Kidney (tissue), 14 donors: ENCODE measurements around the gene MITF. TPM values are rescaled to one million over a fixed set of nuclear protein-coding genes. Genes with fewer than 3 reads are reported as not detected.
"Not testable (repeated sequence)": the region's sequence is repeated elsewhere in the genome, so short reads cannot be mapped to it uniquely, and the experiment has no call there.

ENCODE experiments used
- DNase-seq, 5 donors: peaks; one replicate each; pipeline ENCODE4 v3.0.0-alpha.2; 2013 to 2020
- FAIRE-seq: peaks from 2 replicates; lab custom pipeline; 2012; peaks lifted over from hg19 to GRCh38; lab: Jason Lieb, UNC
- H3K27ac ChIP-seq, 2 donors: one replicate each; pipeline ENCODE4 v1.7.0; 2013; ENCODE audit warnings: low read depth in 2 of 2, low read length in 2 of 2, inconsistent platforms in 1 of 2
- H3K27me3 ChIP-seq: one replicate; pipeline ENCODE4 v1.7.1; 2013; ENCODE audit warnings: low read length, inconsistent platforms; ENCODE audit not compliant: control insufficient read depth, insufficient read depth
- H3K36me3 ChIP-seq, 3 donors: one replicate each; pipeline versions ENCODE4 v1.7.0 to v1.7.1; 2013; ENCODE audit warnings: low read length in 3 of 3, control low read depth in 1 of 3, inconsistent platforms in 1 of 3; ENCODE audit not compliant: insufficient read depth in 3 of 3, control insufficient read depth in 2 of 3
- H3K4me1 ChIP-seq, 3 donors: one replicate each; pipeline versions ENCODE4 v1.7.0 to v1.7.1; 2013; ENCODE audit warnings: low read length in 3 of 3, inconsistent platforms in 1 of 3, low read depth in 1 of 3; ENCODE audit not compliant: control insufficient read depth in 2 of 3, insufficient read depth in 2 of 3
- H3K4me3 ChIP-seq, 3 donors: one replicate each; pipeline versions ENCODE4 v1.7.0 to v1.8.1; 2013; ENCODE audit warnings: low read length in 3 of 3, control low read depth in 1 of 3, inconsistent platforms in 1 of 3
- H3K9ac ChIP-seq, 3 donors: one replicate each; pipeline versions ENCODE4 v1.7.0 to v1.7.1; 2013; ENCODE audit warnings: low read length in 3 of 3, control low read depth in 1 of 3, inconsistent platforms in 1 of 3
- H3K9me3 ChIP-seq, 3 donors: one replicate each; pipeline versions ENCODE4 v1.7.0 to v1.7.1; 2013; ENCODE audit warnings: low read length in 3 of 3, control low read depth in 1 of 3, inconsistent platforms in 1 of 3; ENCODE audit not compliant: control insufficient read depth in 2 of 3, insufficient read depth in 1 of 3
- intact Hi-C: fragments of 100-400 bp; cut with DNase I; formaldehyde crosslinking; loops from one replicate; pipeline ENCODE4 v1.11.1; 2022
- polyA plus RNA-seq: library from polyadenylated mRNA; stranded (reverse); fragments of 350-450 nt; fragmentation: Illumina TruSeq; extraction: RNeasy Lipid Tissue Mini Kit (QIAGEN cat#74804); gene quantifications from one replicate; pipeline ENCODE4 v1.2.3, GENCODE V29; 2014; ENCODE audit warnings: low read depth, low replicate concordance; ENCODE audit not compliant: insufficient read depth
- total RNA-seq: library from RNA; stranded (reverse); fragmentation: NEBNext Ultra II Directional; extraction: Animal tissue kit (Norgen Biotek cat#: 25700); gene quantifications from one replicate; pipeline ENCODE4 v1.2.1, GENCODE V29; 2021
- TF ChIP-seq, protein P1 (sequence below): IDR thresholded peaks from 3 replicates; pipeline ENCODE4 v1.5.1; 2012; ENCODE audit warnings: mild to moderate bottlenecking, moderate library complexity, borderline replicate concordance; ENCODE audit not compliant: insufficient read depth; ENCODE audit errors: extremely low read depth
- donor health status: control.
- donor health status: control.
- donor health status: control.
- donor health status: control.
- donor health status: control.
- donor health status: DM: yes; HTN: yes; CAD: no.
- donor health status: Normal renal cell carcinoma (clear cell type).

MITF gene
- total and polyA plus RNA-seq, 2 donors from 2014 or later: 14.1 to 52.6 TPM

DNA sequence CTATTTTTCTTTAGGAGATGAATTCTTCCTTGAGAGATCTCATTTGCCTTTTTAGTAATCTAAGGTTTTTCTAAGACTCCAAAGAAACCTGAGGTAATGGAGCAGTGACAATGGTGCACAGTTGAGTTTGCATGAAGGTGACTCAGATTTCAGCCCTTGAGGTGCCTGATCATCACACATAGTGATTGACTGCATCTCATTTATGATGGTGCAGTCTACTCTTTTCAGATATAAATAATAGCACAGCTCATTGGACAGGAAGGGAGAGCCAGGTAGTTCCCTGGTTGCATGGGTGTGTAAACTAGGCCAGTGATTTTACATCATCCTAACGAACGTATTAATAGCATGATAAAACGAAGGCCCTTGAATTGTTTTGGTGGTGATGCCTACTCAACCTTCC is 174.2 kb downstream of the MITF start:
- no peaks in the 10 kb centered on the region for H3K27me3 ChIP-seq
- DNase-seq (no peak), FAIRE-seq (no peak)
- H3K4me3 ChIP-seq: no peak overlapping the region
- H3K9me3 ChIP-seq: peaks cover 0 to 4% (median 2%) of the 10 kb centered on the region in 3 donors
- intact Hi-C loops: no loop called here
- no peaks in the 10 kb centered on the region for H3K4me1 ChIP-seq
- TF ChIP-seq, protein P1, sequence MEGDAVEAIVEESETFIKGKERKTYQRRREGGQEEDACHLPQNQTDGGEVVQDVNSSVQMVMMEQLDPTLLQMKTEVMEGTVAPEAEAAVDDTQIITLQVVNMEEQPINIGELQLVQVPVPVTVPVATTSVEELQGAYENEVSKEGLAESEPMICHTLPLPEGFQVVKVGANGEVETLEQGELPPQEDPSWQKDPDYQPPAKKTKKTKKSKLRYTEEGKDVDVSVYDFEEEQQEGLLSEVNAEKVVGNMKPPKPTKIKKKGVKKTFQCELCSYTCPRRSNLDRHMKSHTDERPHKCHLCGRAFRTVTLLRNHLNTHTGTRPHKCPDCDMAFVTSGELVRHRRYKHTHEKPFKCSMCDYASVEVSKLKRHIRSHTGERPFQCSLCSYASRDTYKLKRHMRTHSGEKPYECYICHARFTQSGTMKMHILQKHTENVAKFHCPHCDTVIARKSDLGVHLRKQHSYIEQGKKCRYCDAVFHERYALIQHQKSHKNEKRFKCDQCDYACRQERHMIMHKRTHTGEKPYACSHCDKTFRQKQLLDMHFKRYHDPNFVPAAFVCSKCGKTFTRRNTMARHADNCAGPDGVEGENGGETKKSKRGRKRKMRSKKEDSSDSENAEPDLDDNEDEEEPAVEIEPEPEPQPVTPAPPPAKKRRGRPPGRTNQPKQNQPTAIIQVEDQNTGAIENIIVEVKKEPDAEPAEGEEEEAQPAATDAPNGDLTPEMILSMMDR: no peak
- H3K9ac ChIP-seq: no peak overlapping the region
- H3K36me3 ChIP-seq: no peaks in the 10 kb centered on the region
- no peak overlapping the region for H3K27ac ChIP-seq

DNA sequence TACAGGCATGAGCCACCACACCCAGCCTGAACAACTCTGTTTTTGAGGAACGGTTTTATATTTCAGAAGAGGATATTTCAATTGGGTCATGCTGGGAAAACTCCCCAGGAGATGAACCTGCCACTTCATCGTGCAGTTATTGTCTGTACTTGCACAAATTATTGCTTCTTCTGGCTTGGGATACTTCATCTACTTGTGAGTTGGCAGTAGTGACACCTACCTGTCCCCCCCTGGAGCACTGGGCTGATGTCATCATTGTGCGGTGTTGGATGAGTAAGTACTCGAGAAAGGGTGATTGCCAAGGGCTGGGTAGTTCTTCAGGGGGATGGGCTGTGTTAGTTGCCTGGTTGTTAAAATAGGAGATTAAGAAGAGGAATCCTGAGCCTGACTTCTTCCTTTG is 175.1 kb downstream of the MITF start:
- H3K9ac ChIP-seq: no peak overlapping the region
- TF ChIP-seq, protein P1: no peak
- intact Hi-C loops: no loop called here
- peaks cover 0 to 4% (median 2%) of the 10 kb centered on the region in 3 donors for H3K9me3 ChIP-seq
- no peaks in the 10 kb centered on the region for H3K4me1 ChIP-seq
- H3K4me3 ChIP-seq: no peak overlapping the region
- H3K27ac ChIP-seq: no peak overlapping the region
- DNase-seq (no peak), FAIRE-seq (no peak)
- no peaks in the 10 kb centered on the region for H3K36me3 ChIP-seq
- H3K27me3 ChIP-seq: no peaks in the 10 kb centered on the region

DNA sequence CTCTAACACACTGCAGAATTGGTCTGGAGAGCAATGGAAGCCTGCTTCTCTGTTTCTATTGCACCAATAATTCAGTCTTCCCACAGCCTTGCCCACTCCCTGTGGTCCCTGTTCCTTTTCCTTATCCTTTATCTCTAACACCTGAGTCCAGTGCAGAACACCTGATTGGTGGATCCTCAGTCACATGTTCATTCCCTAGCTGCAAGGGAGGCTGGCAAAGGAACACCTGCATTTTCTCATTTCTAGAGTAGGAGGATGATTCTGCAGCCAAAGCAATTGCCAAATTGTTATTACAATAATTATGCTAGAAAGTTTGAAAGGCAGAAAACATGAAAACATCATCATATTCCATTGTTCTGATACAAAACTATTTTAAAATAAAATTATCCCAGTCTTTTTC is 176.5 kb downstream of the MITF start:
- TF ChIP-seq, protein P1: no peak
- peaks cover 0 to 4% (median 2%) of the 10 kb centered on the region in 3 donors for H3K9me3 ChIP-seq
- no peak overlapping the region for H3K27ac ChIP-seq
- H3K36me3 ChIP-seq: no peaks in the 10 kb centered on the region
- FAIRE-seq: no peak
- H3K9ac ChIP-seq: no peak overlapping the region
- no peaks in the 10 kb centered on the region for H3K27me3 ChIP-seq
- H3K4me1 ChIP-seq: no peaks in the 10 kb centered on the region
- intact Hi-C loops: no loop called here
- no peak overlapping the region for H3K4me3 ChIP-seq
- DNase-seq: no peak

DNA sequence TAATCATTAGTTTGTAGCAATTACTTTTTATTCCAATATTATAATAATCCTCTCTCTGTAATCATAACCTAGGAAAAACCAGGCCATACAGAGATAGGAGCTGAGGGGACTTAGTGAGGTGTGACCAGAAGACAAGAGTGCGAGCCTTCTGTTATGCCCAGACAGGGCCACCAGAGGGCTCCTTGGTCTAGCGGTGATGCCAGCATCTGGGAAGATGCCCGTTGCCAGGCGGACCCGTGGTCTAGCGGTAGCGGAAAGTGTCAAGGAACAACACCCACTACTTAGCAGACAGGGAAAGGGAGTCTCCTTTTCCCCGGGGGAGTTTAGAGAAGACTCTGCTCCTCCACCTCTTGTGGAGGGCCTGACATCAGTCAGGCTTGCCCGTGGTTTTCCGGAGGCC is 180.7 kb downstream of the MITF start:
- H3K9me3 ChIP-seq, H3K4me1 ChIP-seq, H3K27ac ChIP-seq, H3K9ac ChIP-seq, H3K27me3 ChIP-seq, FAIRE-seq, H3K36me3 ChIP-seq, DNase-seq, H3K4me3 ChIP-seq, intact Hi-C loops: not testable (repeated sequence)
- TF ChIP-seq, protein P1: peak; percentile 9
